Uterine smooth muscle cell (primary cell): Measurements from ENCODE around the gene WDR82. TPM values are rescaled to one million over a fixed set of nuclear protein-coding genes. Genes with fewer than 3 reads are reported as not detected.

Source experiments
- total RNA-seq: library from RNA; depleted of rRNA; stranded (reverse); fragments of >200 nt; gene quantifications from 2 replicates; pipeline ENCODE4 v1.2.3, GENCODE V29; 2014

The WDR82 gene, protein sequence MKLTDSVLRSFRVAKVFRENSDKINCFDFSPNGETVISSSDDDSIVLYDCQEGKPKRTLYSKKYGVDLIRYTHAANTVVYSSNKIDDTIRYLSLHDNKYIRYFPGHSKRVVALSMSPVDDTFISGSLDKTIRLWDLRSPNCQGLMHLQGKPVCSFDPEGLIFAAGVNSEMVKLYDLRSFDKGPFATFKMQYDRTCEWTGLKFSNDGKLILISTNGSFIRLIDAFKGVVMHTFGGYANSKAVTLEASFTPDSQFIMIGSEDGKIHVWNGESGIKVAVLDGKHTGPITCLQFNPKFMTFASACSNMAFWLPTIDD
- 70.7 and 81.5 TPM in 2 replicates for total RNA-seq

DNA sequence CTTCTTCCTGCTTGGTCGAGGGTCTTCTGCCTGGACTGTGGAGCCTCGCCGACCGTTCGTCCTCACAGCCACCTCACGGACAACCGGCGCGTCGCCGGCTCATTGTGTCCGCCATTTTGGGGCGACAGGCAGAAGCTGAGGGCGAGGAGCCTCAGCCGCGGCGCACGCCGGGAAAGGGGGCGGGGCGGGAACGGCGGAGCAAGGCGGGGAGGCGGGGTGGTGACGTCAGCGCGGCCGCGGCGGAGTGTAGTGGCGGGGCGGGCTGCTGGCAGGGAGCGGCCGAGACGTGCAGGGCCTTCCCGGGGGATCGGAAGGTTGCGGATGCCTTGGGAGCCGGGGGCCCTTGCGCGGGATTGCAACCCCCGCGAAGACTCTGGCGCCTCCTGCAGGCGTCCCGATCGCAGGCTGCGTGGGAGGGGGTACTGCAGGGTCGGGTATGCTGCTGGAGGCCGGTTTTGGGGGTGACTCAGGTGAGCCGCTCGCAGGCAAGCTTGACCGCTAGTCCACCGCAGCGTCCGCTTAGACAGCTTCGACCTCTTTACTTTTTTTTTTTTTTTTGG, at the start of gene WDR82:
Gene WDR82, minus strand, starts transcription at position 140 of the 560 bp plus-strand sequence. CDS start 288 bp downstream, outside the sequence.

DNA sequence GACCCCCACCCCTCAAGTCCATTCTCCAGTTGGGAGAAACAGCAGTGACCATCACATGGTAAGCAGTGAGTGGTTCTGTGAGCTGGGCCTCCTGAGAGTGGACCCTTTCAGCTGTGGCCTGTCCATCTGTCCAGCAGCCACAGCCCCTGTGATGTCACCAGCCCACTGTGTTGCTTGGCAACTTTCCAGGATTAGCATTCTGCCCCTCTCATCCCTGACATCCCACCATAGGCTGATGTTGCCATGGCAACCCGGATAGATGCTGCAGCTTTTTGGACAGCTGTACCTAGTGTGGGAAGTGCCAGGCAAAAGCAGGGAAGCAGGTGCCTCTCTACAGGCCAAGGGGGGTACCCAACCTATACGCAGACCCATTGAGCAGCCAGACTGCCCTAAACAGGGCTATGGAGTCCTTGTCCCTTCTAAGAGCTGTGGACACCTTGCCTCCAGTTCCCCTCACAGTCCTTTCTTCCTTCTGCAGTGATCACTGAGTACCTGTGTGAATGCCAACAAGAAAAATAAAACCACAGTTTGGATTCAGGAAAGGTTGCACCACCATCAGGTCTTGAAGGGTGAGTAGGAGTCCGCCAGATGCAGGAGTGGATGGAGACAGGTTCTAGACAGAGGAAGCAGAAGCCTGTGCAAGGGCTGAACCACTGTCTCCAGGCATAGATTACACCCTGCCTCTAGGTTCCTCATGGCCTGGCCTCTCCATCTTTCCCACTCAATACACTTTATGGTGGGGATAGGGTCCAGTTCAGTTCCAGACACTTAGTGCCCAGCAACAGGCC, 37.7 kb upstream of the WDR82 start, which contains the start of gene DNAH1:
Gene DNAH1, plus strand, starts transcription at position 343 of the 788 bp plus-strand sequence. CDS start 6,124 bp downstream, outside the sequence.

GRCh38 chr3:52245322-52246263, 32.9 kb downstream of the WDR82 start, which contains the start of gene PPM1M:
PPM1M (plus strand) TSS chr3:52245759; CDS start chr3:52245825, 66 bp downstream.

DNA sequence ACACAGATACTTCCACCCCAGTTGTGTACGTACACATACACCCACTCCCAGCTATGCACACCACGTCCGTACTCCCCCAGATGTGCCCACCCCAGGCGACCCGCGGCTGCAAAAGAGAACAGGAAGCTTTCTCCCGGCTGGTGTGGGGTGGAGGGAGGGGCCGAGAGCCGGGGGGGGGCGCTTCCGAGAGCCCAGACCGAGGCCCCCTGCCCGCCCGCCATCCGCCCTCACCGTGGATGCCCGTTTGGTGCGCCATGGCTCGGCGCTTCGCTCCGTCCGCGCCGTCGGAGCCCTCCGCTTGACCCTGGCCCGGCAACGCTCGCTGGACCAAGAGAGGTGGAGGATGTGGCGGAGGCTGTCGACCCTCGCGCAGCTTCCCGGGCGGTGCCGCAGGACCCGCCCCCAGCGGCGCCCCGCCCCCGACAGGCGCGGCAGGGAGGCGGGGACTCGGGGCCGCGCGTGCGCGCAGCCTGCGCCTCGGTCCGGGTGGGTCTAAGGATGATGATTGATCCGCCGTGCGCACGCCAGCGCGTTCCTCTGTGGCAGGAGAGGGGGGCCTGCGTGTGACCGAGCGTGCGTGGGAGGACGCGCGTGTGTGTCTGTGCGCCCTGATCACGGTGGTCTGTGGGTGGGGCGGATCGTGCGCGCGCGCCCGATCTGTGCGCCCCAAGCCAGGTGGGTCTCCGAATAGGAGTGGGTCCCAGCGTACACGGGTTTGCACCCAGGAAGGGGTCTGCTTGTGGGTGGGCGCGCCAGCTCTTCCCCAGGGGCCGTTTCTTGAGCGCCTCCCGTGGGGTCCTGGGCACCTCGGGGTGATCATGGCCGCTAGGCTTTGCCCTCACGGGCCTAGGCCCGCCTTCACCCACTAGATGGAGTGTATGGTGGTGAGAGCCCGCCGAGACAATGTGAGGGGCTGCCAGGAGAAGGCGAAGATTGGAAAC, 39.4 kb downstream of the WDR82 start, which contains the start of gene TWF2:
Gene TWF2, minus strand, starts transcription at position 398 of the 941 bp plus-strand sequence. Its CDS starts 142 bp downstream, at position 256.

GRCh38 chr3:52225452-52226228, 52.8 kb downstream of the WDR82 start, which contains the start of gene TLR9:
TLR9 (minus strand) TSS chr3:52225645; CDS start chr3:52225529, 116 bp downstream.

Other genes with a start within 250 kb of the WDR82 start
- gene DUSP7, start 222.1 kb downstream of the WDR82 start, total RNA-seq: 7.9 and 8.6 TPM in 2 replicates
- 9.4 and 24.8 TPM in 2 replicates for gene POC1A, start 124.2 kb downstream of the WDR82 start, total RNA-seq
- 40.4 and 45.4 TPM in 2 replicates for gene ALAS1, start 80.5 kb downstream of the WDR82 start, total RNA-seq
- gene TLR9, start 53.0 kb downstream of the WDR82 start, total RNA-seq: under 0.01 TPM in 1 of 2 replicates, not detected in the other
- 129 and 153 TPM in 2 replicates for gene TWF2, start 39.5 kb downstream of the WDR82 start, total RNA-seq
- gene PPM1M, start 32.9 kb downstream of the WDR82 start, total RNA-seq: 16.6 and 33.1 TPM in 2 replicates
- 9.5 and 19.8 TPM in 2 replicates for gene GLYCTK, start 9.2 kb upstream of the WDR82 start, total RNA-seq
- gene DNAH1, start 37.7 kb upstream of the WDR82 start, total RNA-seq: 2.1 and 4.1 TPM in 2 replicates
- gene BAP1, start 131.4 kb upstream of the WDR82 start, total RNA-seq: 49.4 and 56.6 TPM in 2 replicates
- 2.7 and 5.8 TPM in 2 replicates for gene PHF7, start 132.0 kb upstream of the WDR82 start, total RNA-seq
- gene SEMA3G, start 166.5 kb upstream of the WDR82 start, total RNA-seq: under 0.01 TPM in 2 replicates
- 0.33 TPM in 1 of 2 replicates, not detected in the other for gene TNNC1, start 175.4 kb upstream of the WDR82 start, total RNA-seq
- 67.1 and 97.0 TPM in 2 replicates for gene NISCH, start 177.0 kb upstream of the WDR82 start, total RNA-seq
- 0.44 and 0.62 TPM in 2 replicates for gene STAB1, start 216.7 kb upstream of the WDR82 start, total RNA-seq